GM12878 (cell line): ENCODE measurements around the gene PHF20. TPM values are rescaled to one million over a fixed set of nuclear protein-coding genes. Genes with fewer than 3 reads are reported as not detected.

ENCODE experiments used
- BHLHE40 ChIP-seq, 2 experiments: fragments of 450-650 bp in 1 of 2; IDR thresholded peaks; 2 replicates each; pipeline ENCODE4 v1.6.1; 2011 to 2017; ENCODE audit warnings: low read depth in 2 of 2, borderline replicate concordance in 1 of 2, improper control_type of control experiment in 1 of 2, low read length in 1 of 2, mild to moderate bottlenecking in 1 of 2
- CHD1 ChIP-seq: IDR thresholded peaks from 2 replicates; pipeline ENCODE4 v1.6.1; 2012; ENCODE audit warnings: low read depth, low read length, improper control_type of control experiment
- CTCF ChIP-seq, 3 experiments: IDR thresholded peaks in 2 of 3; conservative IDR thresholded peaks in 1 of 3; 2 replicates each; pipeline ENCODE4 v1.5.1; 2011; ENCODE audit warnings: low read depth in 3 of 3, low read length in 3 of 3, mild to moderate bottlenecking in 3 of 3, control low read depth in 2 of 3, moderate library complexity in 2 of 3, inconsistent platforms in 1 of 3, mixed read lengths in 1 of 3; ENCODE audit not compliant: control insufficient read depth in 2 of 3, insufficient read depth in 1 of 3; ENCODE audit errors: extremely low read depth in 1 of 3
- DPF2 ChIP-seq: fragments of 450-650 bp; IDR thresholded peaks from 2 replicates; pipeline ENCODE4 v1.6.1; 2017; ENCODE audit warnings: mild to moderate bottlenecking
- GATAD2B ChIP-seq: fragments of 450-650 bp; conservative IDR thresholded peaks from 2 replicates; pipeline ENCODE4 v1.6.1; 2017; ENCODE audit warnings: low read depth, mild to moderate bottlenecking, moderate library complexity
- LARP7 ChIP-seq: fragments of 450-650 bp; IDR thresholded peaks from 2 replicates; pipeline ENCODE4 v1.6.1; 2017; ENCODE audit warnings: mild to moderate bottlenecking
- MTA2 ChIP-seq: fragments of 450-650 bp; IDR thresholded peaks from 2 replicates; pipeline ENCODE4 v1.6.1; 2016; ENCODE audit warnings: low read depth, mild to moderate bottlenecking, moderate library complexity
- PKNOX1 ChIP-seq: fragments of 450-650 bp; IDR thresholded peaks from 2 replicates; pipeline ENCODE4 v1.6.1; 2016; ENCODE audit warnings: mild to moderate bottlenecking
- POLR2AphosphoS5 ChIP-seq: IDR thresholded peaks from 2 replicates; pipeline ENCODE4 v1.6.1; 2011; ENCODE audit warnings: mild to moderate bottlenecking, low read length, inconsistent platforms
- PRDM15 ChIP-seq: fragments of 450-650 bp; formaldehyde crosslinking; IDR thresholded peaks from 2 replicates; pipeline ENCODE4 v1.4.0; 2020; ENCODE audit warnings: mild to moderate bottlenecking, moderate library complexity
- SIN3A ChIP-seq: IDR thresholded peaks from 2 replicates; pipeline ENCODE4 v1.6.1; 2012; ENCODE audit warnings: low read depth, low read length, improper control_type of control experiment
- SMAD1 ChIP-seq: fragments of 450-650 bp; IDR thresholded peaks from 2 replicates; pipeline ENCODE4 v1.6.1; 2018; ENCODE audit warnings: mild to moderate bottlenecking, low read depth; ENCODE audit not compliant: partially characterized antibody
- SMC3 ChIP-seq: IDR thresholded peaks from 2 replicates; pipeline ENCODE4 v1.6.1; 2011; ENCODE audit warnings: low read length, improper control_type of control experiment, borderline replicate concordance
- SPI1 ChIP-seq: IDR thresholded peaks from 2 replicates; pipeline ENCODE4 v1.6.1; 2011; ENCODE audit warnings: low read depth, mild to moderate bottlenecking, low read length, moderate library complexity, borderline replicate concordance; ENCODE audit not compliant: insufficient read depth
- SUPT20H ChIP-seq: IDR thresholded peaks from 2 replicates; pipeline ENCODE4 v1.6.1; 2011; ENCODE audit warnings: low read depth, mild to moderate bottlenecking, low read length, moderate library complexity, borderline replicate concordance; ENCODE audit not compliant: control insufficient read depth
- TBL1XR1 ChIP-seq: IDR thresholded peaks from 2 replicates; pipeline ENCODE4 v1.6.1; 2012; ENCODE audit warnings: low read depth, low read length, improper control_type of control experiment
- ZBTB4 ChIP-seq: fragments of 450-650 bp; formaldehyde crosslinking; IDR thresholded peaks from 2 replicates; pipeline ENCODE4 v1.4.0; 2022; ENCODE audit warnings: mild to moderate bottlenecking, moderate library complexity
- ZNF207 ChIP-seq: fragments of 450-650 bp; IDR thresholded peaks from 2 replicates; pipeline ENCODE4 v1.6.1; 2014; ENCODE audit warnings: antibody characterized with exemption, mild to moderate bottlenecking, borderline replicate concordance
- ZNF622 ChIP-seq: fragments of 450-650 bp; IDR thresholded peaks from 2 replicates; pipeline ENCODE4 v1.6.1; 2017; ENCODE audit warnings: mild to moderate bottlenecking, inconsistent platforms
- polyA plus RNA-seq, 11 experiments: library from polyadenylated mRNA; depleted of rRNA in 4 of 11; unstranded in 6 of 11; stranded (reverse) in 5 of 11; fragments of >200 nt; fragmentation: Nextera tagmentation in 4 of 11; fragmentation: Illumina TruSeq in 1 of 11; extraction: Ambion mirVana in 4 of 11; extraction: Trizol in 1 of 11; gene quantifications; 1 replicate in 1 of 11; 2 replicates in 10 of 11; pipeline versions ENCODE4 v1.2.1 to v1.2.3, GENCODE V29; 2011 to 2016; ENCODE audit warnings: inconsistent platforms in 2 of 11, missing spikeins in 2 of 11, low read depth in 1 of 11
- total RNA-seq, 4 experiments: library from RNA; depleted of rRNA in 3 of 4; stranded (reverse); fragments of >200 nt in 3 of 4; fragmentation: Illumina TruSeq in 1 of 4; extraction: Trizol in 1 of 4; gene quantifications; 2 replicates each; pipeline versions ENCODE4 v1.2.1 to v1.2.3, GENCODE V29; 2013 to 2021

The PHF20 gene
- total and polyA plus RNA-seq, 10 of the 15 experiments (the other 5 are each of a cell fraction or from before 2014, with no cell fraction given) = 31.6 to 91.2 (median 46.8) TPM

- TF ChIP-seq TBL1XR1 (no peak), PKNOX1 (peak; percentile 97), SPI1 (no peak), DPF2 (peak; percentile 98), SMAD1 (no peak), LARP7 (peak; percentile 77), CTCF (IDR thresholded peaks at IDR 0.05 in 2 of 3, conservative IDR thresholded peaks at IDR 0.05 in 1 of 3; ENCODE audit: control insufficient read depth in 2 of 3, extremely low read depth in 1 of 3, insufficient read depth in 1 of 3, low read depth in 3 of 3, low read length in 3 of 3) (no peak), MTA2 (no peak; the same call in 1 of the 2 replicates), BHLHE40 (IDR thresholded peaks at IDR 0.05; ENCODE audit: borderline replicate concordance in 1 of 2, low read depth in 2 of 2, low read length in 1 of 2) (peak; percentile 55 to 87), ZNF622 (no peak), SUPT20H (no peak), GATAD2B (peak; percentile 72; the same call in 1 of the 2 replicates), ZBTB4 (no peak), SMC3 (no peak), CHD1 (no peak), PRDM15 (no peak), POLR2AphosphoS5 (peak; percentile 81; the same call in 1 of the 2 replicates), ZNF207 (0 out of 2 replicates have a peak, but pooled peaks have one; percentile 59), SIN3A (0 out of 2 replicates have a peak, but pooled peaks have one; percentile 34)
Observed at GRCh38 chr20:35771689-35772562, at the start of gene PHF20 (continued).
